ENCODE results near the gene TRIM29.

Gene TRIM29

GRCh38 chr11:120119121-120119520 is 18.8 kb downstream of the TRIM29 start:
- TF ChIP-seq TEAD4 (IDR thresholded peaks at IDR 0.05) (no peak), TCF12 (IDR thresholded peaks at IDR 0.05; ENCODE audit: low read depth) (no peak), FOXM1 (IDR thresholded peaks at IDR 0.05; ENCODE audit: borderline replicate concordance, low read depth) (no peak), RAD21 (IDR thresholded peaks at IDR 0.05; ENCODE audit: low read depth) (no peak), EGR1 (IDR thresholded peaks at IDR 0.05) (no peak), EP300 (IDR thresholded peaks at IDR 0.05; ENCODE audit: borderline replicate concordance) (no peak), YY1 (IDR thresholded peaks at IDR 0.05; ENCODE audit: low read depth) (no peak), NFIC (IDR thresholded peaks at IDR 0.05) (no peak), TAF1 (IDR thresholded peaks at IDR 0.05; ENCODE audit: low read depth) (no peak)
- TF ChIP-seq, protein P1, sequence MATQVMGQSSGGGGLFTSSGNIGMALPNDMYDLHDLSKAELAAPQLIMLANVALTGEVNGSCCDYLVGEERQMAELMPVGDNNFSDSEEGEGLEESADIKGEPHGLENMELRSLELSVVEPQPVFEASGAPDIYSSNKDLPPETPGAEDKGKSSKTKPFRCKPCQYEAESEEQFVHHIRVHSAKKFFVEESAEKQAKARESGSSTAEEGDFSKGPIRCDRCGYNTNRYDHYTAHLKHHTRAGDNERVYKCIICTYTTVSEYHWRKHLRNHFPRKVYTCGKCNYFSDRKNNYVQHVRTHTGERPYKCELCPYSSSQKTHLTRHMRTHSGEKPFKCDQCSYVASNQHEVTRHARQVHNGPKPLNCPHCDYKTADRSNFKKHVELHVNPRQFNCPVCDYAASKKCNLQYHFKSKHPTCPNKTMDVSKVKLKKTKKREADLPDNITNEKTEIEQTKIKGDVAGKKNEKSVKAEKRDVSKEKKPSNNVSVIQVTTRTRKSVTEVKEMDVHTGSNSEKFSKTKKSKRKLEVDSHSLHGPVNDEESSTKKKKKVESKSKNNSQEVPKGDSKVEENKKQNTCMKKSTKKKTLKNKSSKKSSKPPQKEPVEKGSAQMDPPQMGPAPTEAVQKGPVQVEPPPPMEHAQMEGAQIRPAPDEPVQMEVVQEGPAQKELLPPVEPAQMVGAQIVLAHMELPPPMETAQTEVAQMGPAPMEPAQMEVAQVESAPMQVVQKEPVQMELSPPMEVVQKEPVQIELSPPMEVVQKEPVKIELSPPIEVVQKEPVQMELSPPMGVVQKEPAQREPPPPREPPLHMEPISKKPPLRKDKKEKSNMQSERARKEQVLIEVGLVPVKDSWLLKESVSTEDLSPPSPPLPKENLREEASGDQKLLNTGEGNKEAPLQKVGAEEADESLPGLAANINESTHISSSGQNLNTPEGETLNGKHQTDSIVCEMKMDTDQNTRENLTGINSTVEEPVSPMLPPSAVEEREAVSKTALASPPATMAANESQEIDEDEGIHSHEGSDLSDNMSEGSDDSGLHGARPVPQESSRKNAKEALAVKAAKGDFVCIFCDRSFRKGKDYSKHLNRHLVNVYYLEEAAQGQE (IDR thresholded peaks at IDR 0.05; ENCODE audit: low read depth) = no peak

- TF ChIP-seq YY1 (IDR thresholded peaks at IDR 0.05; ENCODE audit: low read depth) = no peak
- TF ChIP-seq TCF12 (IDR thresholded peaks at IDR 0.05; ENCODE audit: low read depth) = no peak
- no peak for TF ChIP-seq NFIC (IDR thresholded peaks at IDR 0.05)
- TF ChIP-seq EP300 (IDR thresholded peaks at IDR 0.05; ENCODE audit: borderline replicate concordance) = no peak
- no peak for TF ChIP-seq EGR1 (IDR thresholded peaks at IDR 0.05)
- no peak for TF ChIP-seq CREB1 (IDR thresholded peaks at IDR 0.05; ENCODE audit: low read depth)
- no peak for TF ChIP-seq FOXM1 (IDR thresholded peaks at IDR 0.05; ENCODE audit: borderline replicate concordance, low read depth)
- TF ChIP-seq RAD21 (IDR thresholded peaks at IDR 0.05; ENCODE audit: low read depth) = no peak
- no peak for TF ChIP-seq CEBPB (IDR thresholded peaks at IDR 0.05)
- TF ChIP-seq ZBTB7A (IDR thresholded peaks at IDR 0.05; ENCODE audit: low read depth) = no peak
- TF ChIP-seq MAX (IDR thresholded peaks at IDR 0.05) = no peak
- TF ChIP-seq, protein P1 (IDR thresholded peaks at IDR 0.05; ENCODE audit: low read depth) = no peak
- no peak for TF ChIP-seq TAF1 (IDR thresholded peaks at IDR 0.05; ENCODE audit: low read depth)
- no peak for TF ChIP-seq TEAD4 (IDR thresholded peaks at IDR 0.05)
- TF ChIP-seq, protein P2, sequence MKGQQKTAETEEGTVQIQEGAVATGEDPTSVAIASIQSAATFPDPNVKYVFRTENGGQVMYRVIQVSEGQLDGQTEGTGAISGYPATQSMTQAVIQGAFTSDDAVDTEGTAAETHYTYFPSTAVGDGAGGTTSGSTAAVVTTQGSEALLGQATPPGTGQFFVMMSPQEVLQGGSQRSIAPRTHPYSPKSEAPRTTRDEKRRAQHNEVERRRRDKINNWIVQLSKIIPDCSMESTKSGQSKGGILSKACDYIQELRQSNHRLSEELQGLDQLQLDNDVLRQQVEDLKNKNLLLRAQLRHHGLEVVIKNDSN (IDR thresholded peaks at IDR 0.05) = no peak
Measured at GRCh38 chr11:120117991-120118390, 19.9 kb downstream of the TRIM29 start.

- no peak for TF ChIP-seq TEAD4 (IDR thresholded peaks at IDR 0.05)
- TF ChIP-seq MAX (IDR thresholded peaks at IDR 0.05) = no peak
- TF ChIP-seq, protein P2 (IDR thresholded peaks at IDR 0.05) = no peak
- TF ChIP-seq TCF12 (IDR thresholded peaks at IDR 0.05; ENCODE audit: low read depth) = no peak
- no peak for TF ChIP-seq CEBPB (IDR thresholded peaks at IDR 0.05)
- TF ChIP-seq, protein P1 (IDR thresholded peaks at IDR 0.05; ENCODE audit: low read depth) = no peak
Measured at GRCh38 chr11:120116966-120117365, 20.9 kb downstream of the TRIM29 start.

- no peak for TF ChIP-seq TAF1 (IDR thresholded peaks at IDR 0.05; ENCODE audit: low read depth)
- TF ChIP-seq, protein P1 (IDR thresholded peaks at IDR 0.05; ENCODE audit: low read depth) = no peak
Measured at GRCh38 chr11:120115272-120116000, 22.5 kb downstream of the TRIM29 start.

All from Ishikawa (cell line).